Lung microvascular endothelial cell (primary cell): ENCODE results near the gene SCAMP3. TPM values are rescaled to one million over a fixed set of nuclear protein-coding genes. Genes with fewer than 3 reads are reported as not detected.

Experiments used
- DNase-seq, 2 donors: peaks; one replicate each; pipeline versions ENCODE4 v3.0.0 to v3.0.0-alpha.2; 2010; ENCODE audit warnings: low read depth in 2 of 2
- total RNA-seq: library from RNA; depleted of rRNA; stranded (reverse); fragments of >200 nt; gene quantifications from 2 replicates; pipeline ENCODE4 v1.2.1, GENCODE V29; 2014

Gene SCAMP3
- total RNA-seq, 1 donor from 2014 or later: 34.1 TPM

DNA sequence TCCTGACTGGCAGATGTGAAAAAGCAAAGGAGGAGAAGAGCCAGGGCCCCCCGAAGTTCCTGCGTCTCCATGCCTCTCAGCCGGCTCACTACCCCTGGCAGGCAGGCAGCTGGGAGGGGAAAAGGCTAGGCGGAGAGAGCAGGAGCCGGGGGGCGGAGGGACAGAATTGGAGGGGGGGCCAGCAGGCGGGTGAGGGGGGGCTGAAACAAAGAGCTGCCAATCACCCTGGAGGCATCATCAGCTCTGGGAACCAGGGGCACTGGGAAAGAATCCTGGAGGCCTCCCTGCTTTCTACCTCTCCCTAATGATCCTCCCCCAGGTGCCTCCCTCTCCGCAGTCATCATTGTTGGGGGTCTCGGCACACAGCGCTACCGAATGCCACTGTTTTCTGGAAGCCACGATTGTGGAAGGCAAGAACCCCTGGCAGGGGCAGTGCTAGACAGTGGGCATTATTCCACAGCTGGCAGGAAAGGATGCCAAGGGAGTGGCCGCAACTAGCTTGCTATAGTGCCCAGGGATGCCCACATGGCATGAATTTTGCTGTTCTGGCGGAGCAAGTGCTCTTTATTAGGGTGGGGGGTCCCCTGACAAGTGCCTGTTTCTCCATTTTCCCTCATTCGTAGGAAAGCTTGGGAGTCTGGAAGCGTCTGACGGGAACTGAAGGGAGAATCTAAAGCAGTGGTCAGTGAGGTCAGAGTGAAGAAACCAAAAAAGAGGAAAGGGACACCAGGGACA, 54.2 kb downstream of the SCAMP3 start, which contains the start of gene THBS3:
Gene THBS3, minus strand, starts transcription at position 92 of the 735 bp plus-strand sequence. Its CDS starts 21 bp downstream, at position 71.
- peak; percentile 44 to 75 for DNase-seq

DNA sequence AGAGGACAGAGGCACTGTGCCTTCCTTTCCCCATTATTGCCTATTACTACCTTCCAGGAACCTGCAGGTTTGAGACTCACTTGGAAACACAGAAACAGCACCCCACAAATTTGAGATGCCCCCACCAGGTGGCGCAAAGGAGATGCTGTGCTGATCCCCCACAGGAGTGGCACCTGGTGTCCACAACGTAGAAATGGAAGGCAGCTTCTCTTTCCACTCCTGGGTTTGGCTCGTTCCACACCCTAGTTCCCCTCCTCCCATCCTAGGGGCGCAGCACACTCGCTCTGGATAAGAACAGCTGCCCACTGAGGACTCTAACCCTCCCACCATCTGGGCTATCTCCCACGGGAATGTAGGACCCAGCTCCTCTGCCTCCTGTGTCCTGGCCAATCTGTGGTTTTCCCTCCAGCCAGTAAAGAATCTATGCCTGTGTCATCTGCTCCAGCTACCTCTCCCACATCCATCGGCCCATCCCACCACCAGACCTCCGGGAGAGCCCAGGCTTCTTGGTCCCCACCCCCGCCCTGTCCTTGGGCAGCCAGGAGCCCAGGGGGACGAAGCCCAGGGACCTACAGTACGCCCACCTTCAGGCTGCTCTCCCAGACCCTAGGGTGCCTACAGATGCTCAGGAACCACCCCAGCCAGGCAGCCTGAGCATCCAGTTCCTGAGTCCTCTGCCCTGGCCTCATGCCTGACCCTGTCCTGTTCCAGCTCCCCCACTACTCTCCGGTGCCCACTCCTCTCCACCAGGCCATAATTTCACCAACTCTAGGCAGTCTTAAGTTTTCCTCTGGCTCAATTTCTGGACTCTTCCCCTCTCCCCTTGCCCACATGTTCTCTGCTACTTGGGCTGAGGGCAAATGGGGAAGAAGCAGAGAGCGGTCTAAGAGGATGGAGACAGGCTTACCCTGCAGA, 55.0 kb downstream of the SCAMP3 start:
- DNase-seq: peak; percentile 80 to 90

Other genes with a start within 250 kb of the SCAMP3 start
- 0.20 TPM in 1 of 2 replicates, not detected in the other for gene DCST2, start 228.6 kb downstream of the SCAMP3 start, total RNA-seq
- not detected in 2 replicates for gene DCST1, start 228.5 kb downstream of the SCAMP3 start, total RNA-seq
- 82.5 and 197 TPM in 2 replicates for gene ADAM15, start 211.0 kb downstream of the SCAMP3 start, total RNA-seq
- gene EFNA4, start 198.6 kb downstream of the SCAMP3 start, total RNA-seq: 13.5 and 15.1 TPM in 2 replicates
- 0.79 and 1.3 TPM in 2 replicates for gene EFNA3, start 183.5 kb downstream of the SCAMP3 start, total RNA-seq
- gene EFNA1, start 134.5 kb downstream of the SCAMP3 start, total RNA-seq: 127 and 129 TPM in 2 replicates
- 36.9 and 41.8 TPM in 2 replicates for gene SLC50A1, start 126.5 kb downstream of the SCAMP3 start, total RNA-seq
- gene DPM3, start 121.8 kb downstream of the SCAMP3 start, total RNA-seq: 25.5 and 34.9 TPM in 2 replicates
- 169 and 232 TPM in 2 replicates for gene KRTCAP2, start 89.1 kb downstream of the SCAMP3 start, total RNA-seq
- gene TRIM46, start 88.5 kb downstream of the SCAMP3 start, total RNA-seq: 1.2 and 2.4 TPM in 2 replicates
- gene THBS3, start 54.5 kb downstream of the SCAMP3 start, total RNA-seq: 7.9 and 9.2 TPM in 2 replicates
- 28.8 and 31.6 TPM in 2 replicates for gene MTX1, start 53.7 kb downstream of the SCAMP3 start, total RNA-seq
- 2.4 and 3.0 TPM in 2 replicates for gene ENTREP3, start 6.9 kb downstream of the SCAMP3 start, total RNA-seq
- 12.2 and 24.0 TPM in 2 replicates for gene CLK2, start 11.1 kb upstream of the SCAMP3 start, total RNA-seq
- gene HCN3, start 15.1 kb upstream of the SCAMP3 start, total RNA-seq: 0.44 and 0.60 TPM in 2 replicates
- under 0.01 TPM in 1 of 2 replicates, not detected in the other for gene PKLR, start 39.1 kb upstream of the SCAMP3 start, total RNA-seq
- 397 and 432 TPM in 2 replicates for gene FDPS, start 46.5 kb upstream of the SCAMP3 start, total RNA-seq
- 7.2 and 9.3 TPM in 2 replicates for gene RUSC1, start 58.5 kb upstream of the SCAMP3 start, total RNA-seq